Upper lobe of left lung (tissue), 6 donors: ENCODE measurements around the gene IRAK4. TPM values are rescaled to one million over a fixed set of nuclear protein-coding genes. Genes with fewer than 3 reads are reported as not detected.
"Not testable (repeated sequence)": the region's sequence is repeated elsewhere in the genome, so short reads cannot be mapped to it uniquely, and the experiment has no call there.

Experiments
- ATAC-seq, 2 donors: fragments of 200-7000 bp; cut with Tn5 transposase; one replicate each; pipeline ENCODE4 v1.9.1; 2022; ENCODE audit warnings: mild to moderate bottlenecking in 2 of 2, moderate library complexity in 2 of 2; ENCODE audit not compliant: low FRiP score in 2 of 2
- DNase-seq, 2 donors: peaks; one replicate each; pipeline ENCODE4 v3.0.0-alpha.2; 2019 to 2020
- H3K27ac ChIP-seq, 4 donors: fragments of 200-600 bp; sonication (generic); one replicate each; pipeline ENCODE4 v1.5.1; 2016 to 2019
- H3K27me3 ChIP-seq, 4 donors: fragments of 200-600 bp; sonication (generic); one replicate each; pipeline ENCODE4 v1.5.1; 2017 to 2019
- H3K36me3 ChIP-seq, 4 donors: fragments of 200-600 bp; sonication (generic); one replicate each; pipeline ENCODE4 v1.5.1; 2016 to 2019
- H3K4me1 ChIP-seq, 4 donors: fragments of 200-600 bp; sonication (generic); one replicate each; pipeline ENCODE4 v1.5.1; 2018 to 2019
- H3K4me3 ChIP-seq, 4 donors: fragments of 200-600 bp; sonication (generic); one replicate each; pipeline ENCODE4 v1.5.1; 2017 to 2019; ENCODE audit warnings: mild to moderate bottlenecking in 2 of 4, moderate library complexity in 1 of 4
- H3K9me3 ChIP-seq, 4 donors: fragments of 200-600 bp; sonication (generic); one replicate each; pipeline ENCODE4 v1.5.1; 2018 to 2019
- EP300 ChIP-seq, 4 donors: sonication (generic); formaldehyde crosslinking; IDR thresholded peaks; one replicate each; pipeline ENCODE4 v1.5.1; 2017; ENCODE audit warnings: antibody characterized with exemption in 4 of 4, control low read depth in 2 of 4
- POLR2A ChIP-seq, 4 donors: fragments of 450-650 bp; IDR thresholded peaks; one replicate each; pipeline ENCODE4 v1.5.1; 2016 to 2017; ENCODE audit warnings: antibody characterized with exemption in 4 of 4, mild to moderate bottlenecking in 2 of 4
- POLR2AphosphoS5 ChIP-seq, 2 donors: sonication (generic); formaldehyde crosslinking; IDR thresholded peaks; one replicate each; pipeline ENCODE4 v1.5.1; 2017; ENCODE audit warnings: antibody characterized with exemption in 2 of 2
- WGBS, 2 donors: methylation state at CpG; one replicate each; pipeline ENCODE4 v1.1.5; 2017 to 2018; 5-methylcytosine and 5-hydroxymethylcytosine counted together
- total RNA-seq, 6 donors: library from RNA; depleted of rRNA in 4 of 6; stranded (reverse); fragments of >200 nt in 4 of 6; gene quantifications; one replicate each; pipeline versions ENCODE4 v1.1.0 to v1.2.1, GENCODE V29; 2016 to 2021
- TF ChIP-seq, protein P1 (sequence below), 6 experiments: fragments of 450-650 bp in 4 of 6; fragments of 200-600 bp in 2 of 6; sonication (generic) in 2 of 6; IDR thresholded peaks; one replicate each; pipeline ENCODE4 v1.5.1; 2016 to 2019; ENCODE audit warnings: antibody characterized with exemption in 6 of 6
- donor health status: DM: no; HTN: no; CAD: no; lungs with moderate emphysema.
- donor health status: DM: no; HTN: yes; CAD: no; lungs with severe emphysema.

IRAK4 gene
- total RNA-seq, 6 donors from 2014 or later: 14.4 to 41.6 (median 21.1) TPM

DNA sequence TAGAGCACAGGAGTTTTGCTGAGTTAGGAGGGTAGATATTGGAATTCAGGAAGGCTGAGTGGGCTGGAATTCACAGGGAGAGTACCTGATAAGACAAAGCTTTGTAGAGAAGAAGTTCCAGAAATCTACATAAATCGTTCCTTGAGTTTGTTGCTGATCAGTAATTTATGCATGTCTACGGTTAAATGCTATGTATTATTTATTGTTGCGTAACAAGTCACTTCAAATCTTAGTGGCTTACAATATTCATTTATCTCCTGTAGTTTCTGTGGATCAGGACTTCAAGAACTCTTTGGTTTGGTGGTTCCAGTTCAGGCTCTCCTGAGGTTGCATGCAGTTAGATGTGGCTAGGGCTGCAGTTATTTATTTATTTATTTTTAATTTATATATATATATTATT, 7.9 kb upstream of the IRAK4 start:
- Histone ChIP-seq H3K36me3 (peaks cover 0 to 11% (median 2%) of the 10 kb centered on the region in 4 donors), H3K4me1 (peaks cover 0 to 4% (median 0%) of the 10 kb centered on the region in 4 donors), H3K27me3 (no peaks in the 10 kb centered on the region), H3K4me3 (no peak overlapping the region), H3K27ac (no peak overlapping the region), H3K9me3 (no peaks in the 10 kb centered on the region)
- DNase-seq (no peak), ATAC-seq (no peak)
- no peak for TF ChIP-seq EP300 (IDR thresholded peaks at IDR 0.05)
- TF ChIP-seq, protein P1, sequence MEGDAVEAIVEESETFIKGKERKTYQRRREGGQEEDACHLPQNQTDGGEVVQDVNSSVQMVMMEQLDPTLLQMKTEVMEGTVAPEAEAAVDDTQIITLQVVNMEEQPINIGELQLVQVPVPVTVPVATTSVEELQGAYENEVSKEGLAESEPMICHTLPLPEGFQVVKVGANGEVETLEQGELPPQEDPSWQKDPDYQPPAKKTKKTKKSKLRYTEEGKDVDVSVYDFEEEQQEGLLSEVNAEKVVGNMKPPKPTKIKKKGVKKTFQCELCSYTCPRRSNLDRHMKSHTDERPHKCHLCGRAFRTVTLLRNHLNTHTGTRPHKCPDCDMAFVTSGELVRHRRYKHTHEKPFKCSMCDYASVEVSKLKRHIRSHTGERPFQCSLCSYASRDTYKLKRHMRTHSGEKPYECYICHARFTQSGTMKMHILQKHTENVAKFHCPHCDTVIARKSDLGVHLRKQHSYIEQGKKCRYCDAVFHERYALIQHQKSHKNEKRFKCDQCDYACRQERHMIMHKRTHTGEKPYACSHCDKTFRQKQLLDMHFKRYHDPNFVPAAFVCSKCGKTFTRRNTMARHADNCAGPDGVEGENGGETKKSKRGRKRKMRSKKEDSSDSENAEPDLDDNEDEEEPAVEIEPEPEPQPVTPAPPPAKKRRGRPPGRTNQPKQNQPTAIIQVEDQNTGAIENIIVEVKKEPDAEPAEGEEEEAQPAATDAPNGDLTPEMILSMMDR (IDR thresholded peaks at IDR 0.05): no peak
- TF ChIP-seq POLR2AphosphoS5 (IDR thresholded peaks at IDR 0.05): no peak
- TF ChIP-seq POLR2A (IDR thresholded peaks at IDR 0.05): no peak
- 90 to 98% methylated on average over 3 of the region's 3 CpGs for WGBS, 2 donors

DNA sequence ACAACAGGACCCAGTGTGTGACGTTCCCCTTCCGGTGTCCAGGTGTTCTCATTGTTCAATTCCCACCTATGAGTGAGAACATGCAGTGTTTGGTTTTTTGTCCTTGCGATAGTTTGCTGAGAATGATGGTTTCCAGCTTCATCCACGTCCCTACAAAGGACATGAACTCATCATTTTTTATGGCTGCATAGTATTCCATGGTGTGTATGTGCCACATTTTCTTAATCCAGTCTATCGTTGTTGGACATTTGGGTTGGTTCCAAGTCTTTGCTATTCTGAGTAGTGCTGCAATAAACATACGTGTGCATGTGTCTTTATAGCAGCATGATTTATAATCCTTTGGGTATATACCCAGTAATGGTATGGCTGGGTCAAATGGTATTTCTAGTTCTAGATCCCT, 7.4 kb upstream of the IRAK4 start:
- not testable (repeated sequence) for H3K9me3 ChIP-seq, H3K27ac ChIP-seq, H3K4me3 ChIP-seq, H3K36me3 ChIP-seq, DNase-seq, H3K27me3 ChIP-seq, ATAC-seq, H3K4me1 ChIP-seq
- 100% methylated on average over 5 to 6 of the region's 6 CpGs for WGBS, 2 donors

GRCh38 chr12:43754015-43754414, 4.7 kb upstream of the IRAK4 start:
- Histone ChIP-seq H3K27me3 (no peaks in the 10 kb centered on the region), H3K9me3 (no peaks in the 10 kb centered on the region), H3K27ac (no peak overlapping the region), H3K4me1 (peaks cover 0 to 11% (median 7%) of the 10 kb centered on the region in 4 donors), H3K36me3 (peaks cover 0 to 9% (median 2%) of the 10 kb centered on the region in 4 donors), H3K4me3 (no peak overlapping the region)
- DNase-seq (no peak), ATAC-seq (no peak)
- TF ChIP-seq POLR2A (IDR thresholded peaks at IDR 0.05) (no peak), POLR2AphosphoS5 (IDR thresholded peaks at IDR 0.05) (no peak), EP300 (IDR thresholded peaks at IDR 0.05) (no peak)
- TF ChIP-seq, protein P1 (IDR thresholded peaks at IDR 0.05): no peak
- 93 to 95% methylated on average over 3 of the region's 3 CpGs for WGBS, 2 donors

- TF ChIP-seq EP300 (IDR thresholded peaks at IDR 0.05) (no peak), POLR2AphosphoS5 (IDR thresholded peaks at IDR 0.05) (no peak), POLR2A (IDR thresholded peaks at IDR 0.05) (no peak)
- TF ChIP-seq, protein P1 (IDR thresholded peaks at IDR 0.05): no peak
- 1 to 3% methylated on average over 17 to 18 of the region's 18 CpGs for WGBS, 2 donors
- peaks cover 0 to 9% (median 0%) of the 10 kb centered on the region in 4 donors for H3K36me3 ChIP-seq
- peak; percentile 45 to 54 for ATAC-seq
- no peaks in the 10 kb centered on the region for H3K27me3 ChIP-seq
- peaks cover 10 to 40% (median 33%) of the 10 kb centered on the region in 4 donors for H3K4me1 ChIP-seq
- H3K27ac ChIP-seq: peak overlapping the region; percentile 90 to 97 (median 92)
- peak overlapping the region; percentile 55 to 68 (median 61) for H3K4me3 ChIP-seq
- peak in 1 of 2 donors; percentile 29 for DNase-seq
- H3K9me3 ChIP-seq: no peaks in the 10 kb centered on the region
Measured at GRCh38 chr12:43758247-43758727, 464 bp upstream of the IRAK4 start.

GRCh38 chr12:43760396-43760795, 1.6 kb downstream of the IRAK4 start:
- DNase-seq: no peak
- ATAC-seq: no peak

More at GRCh38 chr12:43760396-43760795, 1.6 kb downstream of the IRAK4 start:
- Histone ChIP-seq H3K36me3 (no peaks in the 10 kb centered on the region), H3K27me3 (no peaks in the 10 kb centered on the region), H3K4me1 (peaks cover 10 to 36% (median 33%) of the 10 kb centered on the region in 4 donors), H3K9me3 (no peaks in the 10 kb centered on the region), H3K27ac (no peak overlapping the region), H3K4me3 (peak overlapping the region in 2 of 4 donors; percentile 61 to 68)
- TF ChIP-seq, protein P1 (IDR thresholded peaks at IDR 0.05): no peak
- TF ChIP-seq EP300 (IDR thresholded peaks at IDR 0.05) (no peak), POLR2A (IDR thresholded peaks at IDR 0.05) (no peak), POLR2AphosphoS5 (IDR thresholded peaks at IDR 0.05) (no peak)
- WGBS, 2 donors: 62 to 70% methylated on average over 2 of the region's 2 CpGs
